Endothelial cell of umbilical vein (primary cell): ENCODE data around the gene SARS1. TPM values are rescaled to one million over a fixed set of nuclear protein-coding genes. Genes with fewer than 3 reads are reported as not detected.

Source experiments
- BruUV-seq: library from RNA; stranded (reverse); fragments of 400-500 nt; replicated peaks from 2 replicates; lab custom pipeline; 2021; lab: Mats Ljungman, UMichigan
- CTCF ChIA-PET: fragments of 300-600, 350-600 bp; sonication (Branson Sonifier 250); formaldehyde crosslinking; loops from one replicate; lab custom pipeline; 2021; ENCODE audit warnings: antibody characterized with exemption, inconsistent platforms; lab: Charles Lee
- POLR2A ChIA-PET: fragments of 300-600, 350-600 bp; sonication (Branson Sonifier 250); formaldehyde crosslinking; loops from one replicate; lab custom pipeline; 2021; ENCODE audit warnings: antibody characterized with exemption, inconsistent platforms; lab: Charles Lee
- DNase-seq: peaks from one replicate; pipeline ENCODE4 v3.0.0-alpha.2; 2011; ENCODE audit warnings: low read depth, low spot score
- FAIRE-seq: peaks from 2 replicates; lab custom pipeline; 2011; peaks lifted over from hg19 to GRCh38; lab: Jason Lieb, UNC
- H2AFZ ChIP-seq: 2 replicates; pipeline ENCODE4 v1.6.0; 2012; ENCODE audit warnings: low read depth, low read length, control low read depth, inconsistent platforms
- H3K27ac ChIP-seq: 2 replicates; pipeline ENCODE4 v1.5.1; 2011; ENCODE audit warnings: low read depth, mild to moderate bottlenecking, control low read depth, low read length, moderate library complexity; ENCODE audit not compliant: insufficient read depth
- H3K27me3 ChIP-seq, 2 experiments: 2 replicates each; pipeline versions ENCODE4 v1.6.0 to v1.6.1; 2011; ENCODE audit warnings: low read length in 2 of 2, mixed read lengths in 1 of 2; ENCODE audit not compliant: control insufficient read depth in 2 of 2, insufficient read depth in 2 of 2
- H3K36me3 ChIP-seq, 2 experiments: 2 replicates in 1 of 2; 3 replicates in 1 of 2; pipeline ENCODE4 v1.5.1; 2011; ENCODE audit warnings: low read length in 2 of 2, mild to moderate bottlenecking in 1 of 2, moderate library complexity in 1 of 2; ENCODE audit not compliant: control insufficient read depth in 2 of 2, insufficient read depth in 2 of 2; ENCODE audit errors: extremely low read depth in 1 of 2
- H3K4me1 ChIP-seq: 3 replicates; pipeline ENCODE4 v1.5.1; 2011; ENCODE audit warnings: mild to moderate bottlenecking, low read length; ENCODE audit not compliant: control insufficient read depth, insufficient read depth; ENCODE audit errors: extremely low read depth
- H3K4me2 ChIP-seq: 2 replicates; pipeline ENCODE4 v1.6.1; 2011; ENCODE audit warnings: low read length, control low read depth, mixed read lengths; ENCODE audit not compliant: insufficient read depth
- H3K4me3 ChIP-seq, 3 experiments: fragments of 200-600 bp in 1 of 3; sonication (generic), shearing (Covaris generic) in 1 of 3; replicated peaks in 1 of 3; 2 replicates each; pipeline ENCODE4 v1.5.1; 2011 to 2016; ENCODE audit warnings: control low read depth in 3 of 3, low read length in 3 of 3, mild to moderate bottlenecking in 2 of 3, inconsistent platforms in 1 of 3, low read depth in 1 of 3, moderate library complexity in 1 of 3; ENCODE audit not compliant: insufficient read depth in 1 of 3
- H3K79me2 ChIP-seq: 2 replicates; pipeline ENCODE4 v1.6.0; 2012; ENCODE audit warnings: low read length, inconsistent platforms; ENCODE audit not compliant: control insufficient read depth, insufficient read depth
- H3K9ac ChIP-seq: replicated peaks from 2 replicates; pipeline ENCODE3; 2011; ENCODE audit warnings: low read length, control low read depth; ENCODE audit not compliant: insufficient read depth; ENCODE audit errors: extremely low read depth
- H3K9me1 ChIP-seq: replicated peaks from 3 replicates; pipeline ENCODE4 v1.6.0; 2011; ENCODE audit warnings: mild to moderate bottlenecking, low read length; ENCODE audit not compliant: control insufficient read depth, insufficient read depth; ENCODE audit errors: extremely low read depth
- H3K9me3 ChIP-seq: replicated peaks from 2 replicates; pipeline ENCODE4 v1.5.1; 2012; ENCODE audit warnings: low read length, inconsistent platforms; ENCODE audit not compliant: control insufficient read depth, insufficient read depth
- H4K20me1 ChIP-seq: replicated peaks from 2 replicates; pipeline ENCODE3; 2011; ENCODE audit warnings: mild to moderate bottlenecking, low read length; ENCODE audit not compliant: control insufficient read depth, insufficient read depth; ENCODE audit errors: extremely low read depth
- POLR2A ChIP-seq: IDR thresholded peaks from 2 replicates; pipeline ENCODE4 v1.6.1; 2012; ENCODE audit warnings: low read depth, mild to moderate bottlenecking, control low read depth, low read length
- POLR2AphosphoS5 ChIP-seq: IDR thresholded peaks from 2 replicates; pipeline ENCODE4 v1.6.1; 2012; ENCODE audit warnings: low read depth, mild to moderate bottlenecking, control low read depth, low read length, moderate library complexity; ENCODE audit not compliant: insufficient read depth
- dilution Hi-C: fragments of 300-500 bp; cut with MboI; formaldehyde crosslinking; loops from one replicate; pipeline ENCODE4 v1.15.0; 2019; ENCODE audit warnings: low sequenced_read_pairs; ENCODE audit not compliant: extremely low pct_ligation_motif_present
- intact Hi-C: fragments of 100-400 bp; cut with micrococcal nuclease; formaldehyde crosslinking; loops from one replicate; pipeline ENCODE4 v1.10.0; 2022
- polyA plus RNA-seq, 4 experiments: library from polyadenylated mRNA; depleted of rRNA in 3 of 4; stranded (reverse) in 3 of 4; unstranded in 1 of 4; fragments of >200 nt; gene quantifications; 2 replicates each; pipeline versions ENCODE4 v1.2.1 to v1.2.3, GENCODE V29; 2011 to 2012; ENCODE audit warnings: missing spikeins in 1 of 4
- total RNA-seq: library from RNA; stranded (reverse); gene quantifications from 2 replicates; pipeline ENCODE4 v1.2.3, GENCODE V29; 2021
- TF ChIP-seq, protein P1 (sequence below), 2 donors: IDR thresholded peaks; 1 replicate in 1 of 2; 2 replicates in 1 of 2; pipeline ENCODE4 v1.5.1; 2011; ENCODE audit warnings: low read length in 2 of 2, mild to moderate bottlenecking in 2 of 2, moderate library complexity in 2 of 2, control low read depth in 1 of 2, inconsistent platforms in 1 of 2, low read depth in 1 of 2; ENCODE audit not compliant: insufficient read depth in 1 of 2; ENCODE audit errors: extremely low read depth in 1 of 2

Gene SARS1
- total and polyA plus RNA-seq, 2 donors (not counting 3 experiments of a cell fraction or from before 2014, with no cell fraction given): 110 to 178 TPM

DNA sequence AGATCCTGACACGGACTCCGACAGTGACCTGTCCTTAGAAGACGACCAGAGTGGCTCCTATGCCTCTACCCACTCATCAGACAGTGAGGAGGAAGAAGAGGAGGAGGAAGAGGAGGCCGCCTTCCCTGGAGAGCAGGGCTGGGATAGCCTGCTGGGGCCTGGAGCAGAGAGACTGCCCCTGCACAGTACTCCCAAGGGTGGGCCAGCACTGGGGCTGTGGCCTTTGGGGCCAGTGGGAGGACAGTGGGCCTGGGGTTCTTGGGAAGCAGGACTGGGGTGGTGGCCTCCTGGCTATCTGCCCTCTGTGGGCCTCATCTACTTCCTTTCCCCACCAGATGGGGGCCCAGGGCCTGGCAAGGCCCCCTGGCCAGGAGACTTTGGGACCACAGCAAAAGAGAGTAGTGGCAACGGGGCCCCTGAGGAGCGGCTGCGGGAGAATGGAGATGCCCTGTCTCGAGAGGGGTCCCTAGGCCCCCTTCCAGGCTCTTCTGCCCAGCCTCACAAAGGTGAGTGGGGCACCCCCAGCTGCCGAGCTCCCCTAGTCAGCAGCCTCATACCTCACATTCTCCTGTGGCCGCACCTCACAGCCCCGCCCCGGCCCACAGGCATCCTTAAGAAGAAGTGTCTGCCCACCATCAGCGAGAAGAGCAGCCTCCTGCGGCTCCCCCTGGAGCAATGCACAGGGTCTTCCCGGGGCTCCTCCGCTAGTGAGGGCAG, 59.3 kb downstream of the SARS1 start:
- FAIRE-seq (no peak), DNase-seq (no peak)
- no peak overlapping the region for H3K4me3 ChIP-seq
- H4K20me1 ChIP-seq: no peaks in the 10 kb centered on the region
- no peaks in the 10 kb centered on the region for H3K9me1 ChIP-seq
- no peak overlapping the region for H3K4me2 ChIP-seq
- no peaks in the 10 kb centered on the region for H3K9me3 ChIP-seq
- POLR2A ChIA-PET: no interaction called here
- H3K79me2 ChIP-seq: no peaks in the 10 kb centered on the region
- H3K27ac ChIP-seq: no peak overlapping the region
- TF ChIP-seq, protein P1, sequence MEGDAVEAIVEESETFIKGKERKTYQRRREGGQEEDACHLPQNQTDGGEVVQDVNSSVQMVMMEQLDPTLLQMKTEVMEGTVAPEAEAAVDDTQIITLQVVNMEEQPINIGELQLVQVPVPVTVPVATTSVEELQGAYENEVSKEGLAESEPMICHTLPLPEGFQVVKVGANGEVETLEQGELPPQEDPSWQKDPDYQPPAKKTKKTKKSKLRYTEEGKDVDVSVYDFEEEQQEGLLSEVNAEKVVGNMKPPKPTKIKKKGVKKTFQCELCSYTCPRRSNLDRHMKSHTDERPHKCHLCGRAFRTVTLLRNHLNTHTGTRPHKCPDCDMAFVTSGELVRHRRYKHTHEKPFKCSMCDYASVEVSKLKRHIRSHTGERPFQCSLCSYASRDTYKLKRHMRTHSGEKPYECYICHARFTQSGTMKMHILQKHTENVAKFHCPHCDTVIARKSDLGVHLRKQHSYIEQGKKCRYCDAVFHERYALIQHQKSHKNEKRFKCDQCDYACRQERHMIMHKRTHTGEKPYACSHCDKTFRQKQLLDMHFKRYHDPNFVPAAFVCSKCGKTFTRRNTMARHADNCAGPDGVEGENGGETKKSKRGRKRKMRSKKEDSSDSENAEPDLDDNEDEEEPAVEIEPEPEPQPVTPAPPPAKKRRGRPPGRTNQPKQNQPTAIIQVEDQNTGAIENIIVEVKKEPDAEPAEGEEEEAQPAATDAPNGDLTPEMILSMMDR (IDR thresholded peaks at IDR 0.05; ENCODE audit: extremely low read depth in 1 of 2, insufficient read depth in 1 of 2, low read depth in 1 of 2, low read length in 2 of 2): no peak
- TF ChIP-seq POLR2AphosphoS5 (no peak), POLR2A (no peak)
- H3K36me3 ChIP-seq: no peaks in the 10 kb centered on the region
- dilution Hi-C loops: no loop called here
- no peaks in the 10 kb centered on the region for H3K4me1 ChIP-seq
- no peaks in the 10 kb centered on the region for H3K27me3 ChIP-seq
- CTCF ChIA-PET: interaction anchor here (0.8 to 2.0 kb wide), 2 partner anchors 9 to 126 kb away, joined by 3 to 8 read pairs; no protein-coding TSS in a partner anchor
- intact Hi-C loops: loop anchor here (10.0 kb wide), 1 partner anchor 212 kb away; the partner anchor contains the start of gene ATXN7L2
- no peak overlapping the region for H2AFZ ChIP-seq
- no TSS peak for BruUV-seq
- no peak overlapping the region for H3K9ac ChIP-seq
